ENCODE measurements around the gene EHF. TPM values are rescaled to one million over a fixed set of nuclear protein-coding genes. Genes with fewer than 3 reads are reported as not detected.

EHF gene
- total and polyA plus RNA-seq, 9 of the 15 experiments (the other 6 are each of a cell fraction or from before 2014, with no cell fraction given), result 0.04 to 0.54 (median 0.37) TPM

GRCh38 chr11:34588023-34588422 lies 32.9 kb upstream of the EHF start (continued):
- TF ChIP-seq, protein P1, sequence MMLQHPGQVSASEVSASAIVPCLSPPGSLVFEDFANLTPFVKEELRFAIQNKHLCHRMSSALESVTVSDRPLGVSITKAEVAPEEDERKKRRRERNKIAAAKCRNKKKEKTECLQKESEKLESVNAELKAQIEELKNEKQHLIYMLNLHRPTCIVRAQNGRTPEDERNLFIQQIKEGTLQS (IDR thresholded peaks at IDR 0.05), result peak; percentile 17; the same call in 1 of the 2 replicates
- TF ChIP-seq, protein P1 (CRISPR knock-in tag; conservative IDR thresholded peaks at IDR 0.05), result no peak
- TF ChIP-seq RCOR1 (IDR thresholded peaks at IDR 0.05; ENCODE audit: borderline replicate concordance in 1 of 2, low read depth in 2 of 2, low read length in 2 of 2) (no peak), CEBPB (tag; IDR thresholded peaks at IDR 0.05) (peak; percentile 61), ATF7 (IDR thresholded peaks at IDR 0.05) (peak; percentile 23; the same call in 1 of the 2 replicates), CEBPG (CRISPR knock-in tag; IDR thresholded peaks at IDR 0.05) (no peak), CEBPG (tag; conservative IDR thresholded peaks at IDR 0.05 in 1 of 2, IDR thresholded peaks at IDR 0.05 in 1 of 2) (peak in 1 of 2 experiments; percentile 7; a peak in 1 of 4 replicates), DDX20 (tag; IDR thresholded peaks at IDR 0.05; ENCODE audit: low read depth) (peak; percentile 36; the same call in 1 of the 2 replicates)
- TF ChIP-seq, protein P2, sequence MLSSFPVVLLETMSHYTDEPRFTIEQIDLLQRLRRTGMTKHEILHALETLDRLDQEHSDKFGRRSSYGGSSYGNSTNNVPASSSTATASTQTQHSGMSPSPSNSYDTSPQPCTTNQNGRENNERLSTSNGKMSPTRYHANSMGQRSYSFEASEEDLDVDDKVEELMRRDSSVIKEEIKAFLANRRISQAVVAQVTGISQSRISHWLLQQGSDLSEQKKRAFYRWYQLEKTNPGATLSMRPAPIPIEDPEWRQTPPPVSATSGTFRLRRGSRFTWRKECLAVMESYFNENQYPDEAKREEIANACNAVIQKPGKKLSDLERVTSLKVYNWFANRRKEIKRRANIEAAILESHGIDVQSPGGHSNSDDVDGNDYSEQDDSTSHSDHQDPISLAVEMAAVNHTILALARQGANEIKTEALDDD (IDR thresholded peaks at IDR 0.05), result 0 out of 2 replicates have a peak, but pooled peaks have one; percentile 7

Data from K562 (cell line).